ENCODE data around the gene SCARF2. TPM values are rescaled to one million over a fixed set of nuclear protein-coding genes. Genes with fewer than 3 reads are reported as not detected.

SCARF2 gene
- total RNA-seq, 1 experiment from 2014 or later, result 10.8 TPM

GRCh38 chr22:20404881-20405280 is 32.7 kb downstream of the SCARF2 start:
- peak overlapping the region in 1 of 3 experiments; percentile 32; a peak in 1 of 7 replicates for H3K27ac Mint-ChIP-seq
- H3K27ac ChIP-seq (ENCODE audit: insufficient read length, low read depth, low read length), result no peak overlapping the region

More at GRCh38 chr22:20404881-20405280, 32.7 kb downstream of the SCARF2 start:
- Histone ChIP-seq H2BK120ac (ENCODE audit: low read depth, low read length, poor library complexity, severe bottlenecking) (no peak overlapping the region), H3K23me2 (ENCODE audit: insufficient read length, low read depth, low read length, poor library complexity, severe bottlenecking) (no peaks in the 10 kb centered on the region), H4K8ac (replicated peaks; ENCODE audit: insufficient read length, low read depth, low read length) (no peak overlapping the region), H3K9me3 (ENCODE audit: control insufficient read depth, low read depth, low read length) (no peaks in the 10 kb centered on the region), H3K79me2 (ENCODE audit: insufficient read depth, low read length) (no peaks in the 10 kb centered on the region), H3K4me1 (ENCODE audit: insufficient read depth, low read length) (no peaks in the 10 kb centered on the region), H3K23ac (ENCODE audit: insufficient read length, low read depth, low read length) (no peak overlapping the region), H4K5ac (ENCODE audit: insufficient read length, low read depth, low read length) (no peak overlapping the region), H3K4ac (ENCODE audit: low read depth, low read length) (no peak overlapping the region), H3K4me2 (ENCODE audit: insufficient read depth, insufficient read length, low read length) (no peak overlapping the region), H4K91ac (ENCODE audit: insufficient read length, low read depth, low read length) (no peak overlapping the region), H3K79me1 (ENCODE audit: insufficient read depth, low read depth, low read length, poor library complexity, severe bottlenecking) (peaks cover 2% of the 10 kb centered on the region), H3K9ac (ENCODE audit: extremely low read depth, insufficient read length, low read length) (no peak overlapping the region), H3K18ac (ENCODE audit: insufficient read length, low read depth, low read length) (no peak overlapping the region), H2BK5ac (ENCODE audit: insufficient read length, low read length) (no peak overlapping the region), H4K20me1 (ENCODE audit: control insufficient read depth, insufficient read depth, insufficient read length) (no peaks in the 10 kb centered on the region), H3T11ph (ENCODE audit: low read length) (no peak overlapping the region), H2BK12ac (ENCODE audit: insufficient read length, low read depth, low read length) (no peak overlapping the region), H2BK20ac (ENCODE audit: low read depth, low read length, poor library complexity, severe bottlenecking) (no peak overlapping the region), H3K14ac (ENCODE audit: insufficient read depth, low read length) (no peak overlapping the region), H3K27me3 (ENCODE audit: insufficient read depth, low read length) (no peaks in the 10 kb centered on the region), H3K56ac (ENCODE audit: insufficient read length, low read depth, low read length) (no peak overlapping the region), H2AK5ac (ENCODE audit: insufficient read length, low read length) (no peak overlapping the region), H2BK15ac (ENCODE audit: low read depth, low read length) (no peak overlapping the region), H2AFZ (ENCODE audit: low read length) (no peak overlapping the region)
- Mint-ChIP-seq H3K27me3 (ENCODE audit: low read depth) (no peaks in the 10 kb centered on the region), H3K4me3 (no peak overlapping the region), H3K4me1 (no peaks in the 10 kb centered on the region), H3K9me3 (no peaks in the 10 kb centered on the region), H3K36me3 (ENCODE audit: insufficient read depth in 1 of 3, low read depth in 3 of 3) (peaks cover 33 to 59% (median 43%) of the 10 kb centered on the region in 3 experiments; a peak in 6 of 7 replicates)
- no CpG with 5 or more reads among the region's 18 CpGs for WGBS (ENCODE audit: extremely low coverage, insufficient read length, low lambda C conversion rate)
- DNase-seq, result no peak
- TF ChIP-seq, protein P1, sequence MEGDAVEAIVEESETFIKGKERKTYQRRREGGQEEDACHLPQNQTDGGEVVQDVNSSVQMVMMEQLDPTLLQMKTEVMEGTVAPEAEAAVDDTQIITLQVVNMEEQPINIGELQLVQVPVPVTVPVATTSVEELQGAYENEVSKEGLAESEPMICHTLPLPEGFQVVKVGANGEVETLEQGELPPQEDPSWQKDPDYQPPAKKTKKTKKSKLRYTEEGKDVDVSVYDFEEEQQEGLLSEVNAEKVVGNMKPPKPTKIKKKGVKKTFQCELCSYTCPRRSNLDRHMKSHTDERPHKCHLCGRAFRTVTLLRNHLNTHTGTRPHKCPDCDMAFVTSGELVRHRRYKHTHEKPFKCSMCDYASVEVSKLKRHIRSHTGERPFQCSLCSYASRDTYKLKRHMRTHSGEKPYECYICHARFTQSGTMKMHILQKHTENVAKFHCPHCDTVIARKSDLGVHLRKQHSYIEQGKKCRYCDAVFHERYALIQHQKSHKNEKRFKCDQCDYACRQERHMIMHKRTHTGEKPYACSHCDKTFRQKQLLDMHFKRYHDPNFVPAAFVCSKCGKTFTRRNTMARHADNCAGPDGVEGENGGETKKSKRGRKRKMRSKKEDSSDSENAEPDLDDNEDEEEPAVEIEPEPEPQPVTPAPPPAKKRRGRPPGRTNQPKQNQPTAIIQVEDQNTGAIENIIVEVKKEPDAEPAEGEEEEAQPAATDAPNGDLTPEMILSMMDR (conservative IDR thresholded peaks at IDR 0.05), result no peak
